Mesangial cell (primary cell): ENCODE measurements around the gene SHLD1. TPM values are rescaled to one million over a fixed set of nuclear protein-coding genes. Genes with fewer than 3 reads are reported as not detected.

Source experiments
- total RNA-seq: library from RNA; depleted of rRNA; stranded (reverse); fragments of >200 nt; gene quantifications from 2 replicates; pipeline ENCODE4 v1.2.3, GENCODE V29; 2015

SHLD1 gene
- total RNA-seq: 0.65 and 2.3 TPM in 2 replicates

GRCh38 chr20:5749952-5750779 lies at the start of gene SHLD1:
Gene SHLD1, plus strand, starts transcription at chr20:5750401. Its CDS starts 22,465 bp downstream, at chr20:5772866.

Other genes starting within 250 kb of the SHLD1 start
- 4.9 and 6.0 TPM in 2 replicates for gene GPCPD1, start 139.4 kb upstream of the SHLD1 start, total RNA-seq
- 0.13 TPM in 1 of 2 replicates, not detected in the other for gene CHGB, start 161.1 kb downstream of the SHLD1 start, total RNA-seq
- gene TRMT6, start 200.1 kb downstream of the SHLD1 start, total RNA-seq: 7.5 and 10.6 TPM in 2 replicates
- gene MCM8, start 200.3 kb downstream of the SHLD1 start, total RNA-seq: 2.7 and 13.5 TPM in 2 replicates